Measurements from ENCODE around the gene TMEM30A. TPM values are rescaled to one million over a fixed set of nuclear protein-coding genes. Genes with fewer than 3 reads are reported as not detected.

Gene TMEM30A
- total RNA-seq, 2 experiments from 2014 or later = 68.9 to 76.0 TPM

DNA sequence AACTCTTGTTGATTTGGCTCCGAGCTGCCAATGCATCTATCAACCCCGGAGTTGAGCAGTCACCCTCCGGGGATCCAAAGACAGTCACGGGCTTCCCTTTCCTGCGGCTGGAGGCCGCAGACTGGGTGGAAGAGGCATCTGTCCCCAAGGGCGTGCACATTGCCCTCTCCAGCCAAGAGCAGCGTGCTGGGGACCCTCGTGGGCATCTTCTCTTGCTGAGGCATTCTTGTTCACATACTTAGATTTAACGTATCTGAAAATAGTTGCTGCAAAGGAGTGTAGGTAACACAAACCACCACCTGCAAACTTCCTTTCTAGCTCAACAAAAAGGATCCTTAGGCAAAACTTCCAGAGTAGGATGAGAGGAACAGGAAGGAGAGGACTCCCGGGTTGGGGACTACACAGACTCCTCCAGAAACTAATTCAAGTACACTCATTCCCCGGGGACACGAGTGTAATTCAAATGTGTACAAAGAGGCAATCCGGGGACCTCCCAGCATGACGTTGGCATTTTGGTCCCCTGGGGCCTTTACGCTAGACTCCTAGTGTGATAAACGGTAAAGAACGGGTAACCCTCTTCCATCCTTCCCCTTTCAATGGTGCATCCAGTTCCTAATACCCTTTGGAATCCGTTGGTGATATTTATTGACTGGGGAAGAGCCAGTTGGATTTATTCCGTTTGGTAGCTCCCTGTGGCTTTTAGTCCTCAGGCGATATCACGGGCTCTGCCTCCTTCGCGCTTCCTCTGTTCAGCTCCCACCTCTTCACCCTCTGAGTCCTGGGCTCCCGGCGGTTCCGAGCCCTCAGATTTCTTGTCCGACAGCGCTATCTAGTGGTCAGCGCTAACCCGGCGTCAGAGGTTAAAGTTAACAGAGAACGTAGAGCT is 76.1 kb downstream of the TMEM30A start:
- peak overlapping the region; percentile 48 for H3K4me3 Mint-ChIP-seq
- H3K27me3 Mint-ChIP-seq (ENCODE audit: low read depth) = peaks cover 68% of the 10 kb centered on the region
- DNase-seq = peak; percentile 91
- CTCF ChIA-PET = interaction anchor here (0.5 to 6.0 kb wide), 47 partner anchors 8 to 1532 kb away, joined by 3 to 64 read pairs (median 4); partner anchors contain the start of gene COX7A2
- no peak overlapping the region for H3K27ac Mint-ChIP-seq
- H3K9me3 Mint-ChIP-seq = no peaks in the 10 kb centered on the region
- intact Hi-C loops (cut with micrococcal nuclease) = loop anchor here (1.0 to 10.0 kb wide), 10 partner anchors 62 to 1531 kb away; no protein-coding TSS in a partner anchor
- peaks cover 51% of the 10 kb centered on the region for H3K4me1 Mint-ChIP-seq (ENCODE audit: low read depth)
- no peaks in the 10 kb centered on the region for H3K36me3 Mint-ChIP-seq (ENCODE audit: low read depth)

DNA sequence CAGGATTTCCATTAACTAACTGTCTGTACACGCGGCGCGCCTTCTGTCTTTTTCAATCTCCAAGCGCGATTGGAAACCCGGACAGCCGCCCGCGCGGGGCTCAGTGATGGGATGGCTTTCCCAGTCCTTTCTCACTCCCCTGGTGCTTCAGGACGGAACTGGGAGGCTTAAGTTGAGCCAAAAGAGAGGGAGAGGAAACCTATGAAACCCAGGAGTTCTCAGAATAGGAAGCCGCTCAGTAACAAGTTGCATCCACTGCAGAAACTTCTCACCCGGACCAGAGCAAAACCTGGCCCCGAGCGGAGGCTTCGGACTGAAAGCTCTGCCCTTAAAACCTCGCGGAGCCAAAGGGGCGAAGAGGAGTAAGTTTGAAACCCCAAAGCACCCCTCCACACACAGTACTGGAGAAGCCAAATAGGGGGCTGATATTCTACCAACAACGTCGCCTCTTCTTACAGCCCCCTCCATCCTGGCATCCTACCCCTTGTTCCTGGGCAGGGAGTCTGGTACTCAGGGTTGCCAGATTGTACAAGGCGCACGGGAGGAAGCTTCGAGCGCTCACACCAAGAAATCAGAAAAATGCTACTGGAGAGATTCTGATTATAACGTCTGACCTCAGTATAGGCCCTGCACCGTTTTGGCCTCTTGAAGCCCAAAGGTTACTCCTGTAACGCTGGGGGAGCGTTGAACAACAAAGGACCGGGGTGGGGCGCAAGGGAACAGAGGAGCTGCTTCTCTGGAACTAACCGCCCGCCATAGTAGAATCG is 77.8 kb downstream of the TMEM30A start:
- Mint-ChIP-seq H3K9me3 (no peaks in the 10 kb centered on the region), H3K4me3 (peak overlapping the region; percentile 63), H3K27ac (no peak overlapping the region), H3K27me3 (ENCODE audit: low read depth) (peaks cover 79% of the 10 kb centered on the region), H3K36me3 (ENCODE audit: low read depth) (no peaks in the 10 kb centered on the region), H3K4me1 (ENCODE audit: low read depth) (peaks cover 60% of the 10 kb centered on the region)
- intact Hi-C loops (cut with micrococcal nuclease) = loop anchor here (5.0 to 10.0 kb wide), 5 partner anchors 272 to 1529 kb away; no protein-coding TSS in a partner anchor
- CTCF ChIA-PET = interaction anchor here (0.7 to 6.0 kb wide), 4 partner anchors 122 to 1352 kb away, joined by 3 to 64 read pairs (median 20); no protein-coding TSS in a partner anchor
- no peak for DNase-seq

DNA sequence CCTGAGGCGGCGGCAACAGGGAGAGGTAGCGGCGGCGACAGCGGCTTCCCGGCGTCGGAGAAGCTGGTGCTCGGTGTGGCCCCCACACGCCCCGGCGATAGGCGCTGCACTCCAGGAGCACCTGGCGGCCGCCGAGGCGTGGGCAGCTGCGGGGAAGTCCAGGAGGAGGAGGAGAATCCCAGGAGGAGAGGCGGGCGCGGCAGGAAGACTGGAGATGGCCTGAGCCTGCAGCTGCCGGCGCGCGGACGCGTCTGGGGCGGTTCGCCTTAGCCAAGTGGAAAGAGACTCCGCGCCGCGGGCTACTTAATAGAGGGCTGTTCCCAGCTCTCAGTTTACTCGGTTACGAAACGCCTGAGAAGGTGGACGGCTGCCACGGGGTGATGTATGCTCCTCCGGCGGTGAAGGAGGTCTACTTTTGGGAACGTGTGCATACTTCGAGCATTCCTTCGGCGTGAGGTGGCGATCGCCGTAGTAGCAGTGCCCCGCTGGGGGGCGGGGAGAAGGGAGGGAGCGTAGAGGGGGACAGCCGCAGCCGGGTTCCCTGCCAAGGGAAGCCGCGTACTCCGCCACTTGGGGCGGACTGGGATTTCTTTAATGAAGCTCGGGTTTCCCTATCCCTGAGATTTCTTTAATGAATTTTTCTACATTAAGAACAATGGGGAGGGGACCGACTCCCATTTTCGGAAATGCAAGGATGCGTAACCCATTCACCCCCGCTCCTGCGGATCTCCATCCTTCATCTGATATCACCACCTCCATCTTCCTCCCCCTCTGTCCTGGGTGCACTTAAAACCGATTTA is 78.6 kb downstream of the TMEM30A start, which contains the start of gene COL12A1:
Gene COL12A1 (minus strand): TSS at position 278 of the 800 bp plus-strand sequence. CDS start 3,261 bp downstream, outside the sequence.
- H3K4me1 Mint-ChIP-seq (ENCODE audit: low read depth) = peaks cover 58% of the 10 kb centered on the region
- CTCF ChIA-PET = interaction anchor here (0.6 to 6.0 kb wide), 2 partner anchors 48 to 1114 kb away, joined by 3 to 64 read pairs; no protein-coding TSS in a partner anchor
- H3K36me3 Mint-ChIP-seq (ENCODE audit: low read depth) = no peaks in the 10 kb centered on the region
- peak within 1 kb of the TSS; percentile 63 for H3K4me3 Mint-ChIP-seq
- H3K9me3 Mint-ChIP-seq = no peaks in the 10 kb centered on the region
- H3K27ac Mint-ChIP-seq = no peak within 1 kb of the TSS
- DNase-seq = peak; percentile 13
- H3K27me3 Mint-ChIP-seq (ENCODE audit: low read depth) = peaks cover 81% of the 10 kb centered on the region
- intact Hi-C loops (cut with micrococcal nuclease) = loop anchor here (2.0 to 10.0 kb wide), 6 partner anchors 271 to 1529 kb away; no protein-coding TSS in a partner anchor

DNA sequence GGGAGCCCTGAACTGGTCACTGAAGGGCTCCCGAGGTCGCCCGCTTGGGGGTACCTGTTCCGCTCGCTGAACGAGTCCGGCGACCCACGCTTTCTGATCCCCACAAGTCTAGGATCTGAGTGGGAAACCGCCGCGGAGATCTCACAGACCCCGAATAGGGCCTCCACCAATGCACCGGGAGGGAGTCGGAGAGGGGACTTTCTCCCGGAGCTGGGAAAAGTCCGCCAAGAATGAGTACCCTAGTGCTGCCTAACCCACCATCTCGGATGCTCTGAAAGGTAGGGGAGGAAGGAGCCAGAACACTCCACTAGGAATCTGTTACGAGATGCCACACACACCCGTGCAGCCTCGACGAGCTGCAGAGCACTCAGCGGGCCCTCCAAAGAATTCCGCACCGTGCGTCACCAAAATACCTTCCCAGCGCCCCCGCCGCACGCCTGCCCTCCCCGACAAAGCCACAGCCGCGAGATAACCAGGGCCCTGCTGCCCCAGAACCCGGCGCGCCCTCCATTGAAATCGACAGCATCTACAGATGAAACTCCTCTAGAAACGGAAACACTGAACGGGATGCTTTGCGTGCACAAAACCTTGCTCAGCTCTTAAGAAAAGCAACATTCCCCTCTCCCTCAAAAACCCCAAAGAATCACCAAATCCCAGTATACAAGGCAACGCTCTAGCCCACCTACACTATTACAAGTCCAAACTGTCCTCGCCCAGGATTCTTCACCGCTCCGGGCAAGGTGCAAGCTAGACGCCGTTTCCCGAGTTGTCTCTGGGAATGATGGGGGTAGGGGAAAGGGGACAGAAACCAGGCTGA is 79.4 kb downstream of the TMEM30A start:
- no peaks in the 10 kb centered on the region for H3K9me3 Mint-ChIP-seq
- no peaks in the 10 kb centered on the region for H3K36me3 Mint-ChIP-seq (ENCODE audit: low read depth)
- H3K4me3 Mint-ChIP-seq = peak overlapping the region; percentile 59
- H3K27ac Mint-ChIP-seq = no peak overlapping the region
- intact Hi-C loops (cut with micrococcal nuclease) = loop anchor here (1.0 to 10.0 kb wide), 10 partner anchors 270 to 1528 kb away; no protein-coding TSS in a partner anchor
- CTCF ChIA-PET = interaction anchor here (0.6 to 2.6 kb wide), 5 partner anchors 48 to 1467 kb away, joined by 3 to 10 read pairs (median 7); no protein-coding TSS in a partner anchor
- H3K4me1 Mint-ChIP-seq (ENCODE audit: low read depth) = peaks cover 58% of the 10 kb centered on the region
- peak; percentile 20 for DNase-seq
- peaks cover 80% of the 10 kb centered on the region for H3K27me3 Mint-ChIP-seq (ENCODE audit: low read depth)

DNA sequence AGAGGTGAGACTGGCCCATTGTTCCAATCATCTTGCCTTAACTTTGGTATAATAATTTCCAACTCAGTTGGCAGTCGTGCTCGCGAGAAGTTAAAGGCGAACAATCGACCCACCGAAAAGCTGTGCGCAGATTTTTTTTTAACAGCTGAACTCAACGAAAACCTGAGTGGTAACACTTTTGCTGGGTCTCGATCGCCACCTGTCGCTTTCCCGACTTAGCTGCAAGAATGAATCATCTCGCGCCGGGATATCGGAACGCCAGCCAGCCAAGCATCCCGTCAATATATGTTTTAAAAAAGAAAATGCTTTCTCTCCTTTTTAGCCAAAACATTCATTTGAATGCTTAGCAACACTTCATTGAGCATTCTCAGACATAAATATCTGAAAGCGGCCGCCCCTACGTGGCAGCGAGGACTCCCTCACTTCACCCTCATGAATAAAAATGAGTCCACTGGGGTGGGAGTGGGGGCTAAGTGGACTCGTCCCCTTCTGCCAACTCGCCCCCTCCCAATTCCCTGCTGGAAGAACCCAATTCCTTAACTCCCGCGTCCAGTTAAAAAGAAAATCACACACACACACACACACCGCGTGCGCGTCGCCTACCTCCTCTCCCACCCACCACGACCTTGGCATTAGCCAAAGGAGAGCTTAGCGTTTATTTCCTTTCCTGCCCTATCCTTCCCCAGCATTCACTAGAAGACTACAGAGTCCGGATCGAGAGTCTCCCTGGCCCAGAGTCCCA is 80.2 kb downstream of the TMEM30A start:
- peaks cover 82% of the 10 kb centered on the region for H3K27me3 Mint-ChIP-seq (ENCODE audit: low read depth)
- intact Hi-C loops (cut with micrococcal nuclease) = loop anchor here (1.0 to 10.0 kb wide), 7 partner anchors 270 to 1465 kb away; no protein-coding TSS in a partner anchor
- peak overlapping the region; percentile 41 for H3K4me3 Mint-ChIP-seq
- no peaks in the 10 kb centered on the region for H3K36me3 Mint-ChIP-seq (ENCODE audit: low read depth)
- H3K9me3 Mint-ChIP-seq = no peaks in the 10 kb centered on the region
- CTCF ChIA-PET = interaction anchor here (0.7 to 2.6 kb wide), 13 partner anchors 10 to 1466 kb away, joined by 3 to 10 read pairs (median 3); no protein-coding TSS in a partner anchor
- H3K4me1 Mint-ChIP-seq (ENCODE audit: low read depth) = peaks cover 58% of the 10 kb centered on the region
- peak; percentile 76 for DNase-seq
- H3K27ac Mint-ChIP-seq = no peak overlapping the region

DNA sequence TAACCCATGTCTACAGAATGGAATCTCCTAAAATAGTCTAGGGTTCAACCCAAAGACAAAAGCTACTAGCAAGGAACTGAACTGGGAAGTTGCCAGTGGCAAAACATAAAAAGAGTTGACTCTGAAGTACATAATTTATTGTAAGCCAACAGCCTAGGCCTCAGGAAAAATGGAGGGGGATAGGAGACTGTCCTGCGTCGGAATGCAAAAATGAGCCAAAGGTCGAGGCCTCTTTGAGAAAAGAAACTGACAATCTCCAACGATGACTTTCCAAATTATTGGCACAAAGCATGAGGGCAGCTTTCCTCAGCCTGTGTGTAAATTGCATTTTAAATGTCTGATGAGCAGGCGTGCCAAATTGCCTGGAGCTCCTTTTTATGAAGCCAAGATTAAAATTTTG is 80.9 kb downstream of the TMEM30A start:
- intact Hi-C loops (cut with micrococcal nuclease) = loop anchor here (1.0 to 10.0 kb wide), 7 partner anchors 269 to 1464 kb away; no protein-coding TSS in a partner anchor
- Mint-ChIP-seq H3K27ac (no peak overlapping the region), H3K27me3 (ENCODE audit: low read depth) (peaks cover 78% of the 10 kb centered on the region), H3K36me3 (ENCODE audit: low read depth) (no peaks in the 10 kb centered on the region), H3K9me3 (no peaks in the 10 kb centered on the region), H3K4me3 (no peak overlapping the region), H3K4me1 (ENCODE audit: low read depth) (peaks cover 54% of the 10 kb centered on the region)
- no peak for DNase-seq
- CTCF ChIA-PET = interaction anchor here (0.6 to 3.0 kb wide), 17 partner anchors 7 to 1465 kb away, joined by 3 to 14 read pairs (median 3); no protein-coding TSS in a partner anchor

Other genes starting within 250 kb of the TMEM30A start
- gene COL12A1, start 78.7 kb downstream of the TMEM30A start, total RNA-seq = under 1 TPM in 1 of 2 experiments, not detected in 1; 0.05 TPM
- 100 to 1,000 TPM; 577 to 592 TPM for gene COX7A2, start 41.0 kb downstream of the TMEM30A start, total RNA-seq
- not detected for gene FILIP1, start 209.0 kb upstream of the TMEM30A start, total RNA-seq